ENCODE results near the gene VSX2. TPM values are rescaled to one million over a fixed set of nuclear protein-coding genes. Genes with fewer than 3 reads are reported as not detected.
A peak's percentile ranks its signal among the peaks of the same experiment; 100 is the strongest.

Gene VSX2
- total and polyA plus RNA-seq, 4 donors: not detected

DNA sequence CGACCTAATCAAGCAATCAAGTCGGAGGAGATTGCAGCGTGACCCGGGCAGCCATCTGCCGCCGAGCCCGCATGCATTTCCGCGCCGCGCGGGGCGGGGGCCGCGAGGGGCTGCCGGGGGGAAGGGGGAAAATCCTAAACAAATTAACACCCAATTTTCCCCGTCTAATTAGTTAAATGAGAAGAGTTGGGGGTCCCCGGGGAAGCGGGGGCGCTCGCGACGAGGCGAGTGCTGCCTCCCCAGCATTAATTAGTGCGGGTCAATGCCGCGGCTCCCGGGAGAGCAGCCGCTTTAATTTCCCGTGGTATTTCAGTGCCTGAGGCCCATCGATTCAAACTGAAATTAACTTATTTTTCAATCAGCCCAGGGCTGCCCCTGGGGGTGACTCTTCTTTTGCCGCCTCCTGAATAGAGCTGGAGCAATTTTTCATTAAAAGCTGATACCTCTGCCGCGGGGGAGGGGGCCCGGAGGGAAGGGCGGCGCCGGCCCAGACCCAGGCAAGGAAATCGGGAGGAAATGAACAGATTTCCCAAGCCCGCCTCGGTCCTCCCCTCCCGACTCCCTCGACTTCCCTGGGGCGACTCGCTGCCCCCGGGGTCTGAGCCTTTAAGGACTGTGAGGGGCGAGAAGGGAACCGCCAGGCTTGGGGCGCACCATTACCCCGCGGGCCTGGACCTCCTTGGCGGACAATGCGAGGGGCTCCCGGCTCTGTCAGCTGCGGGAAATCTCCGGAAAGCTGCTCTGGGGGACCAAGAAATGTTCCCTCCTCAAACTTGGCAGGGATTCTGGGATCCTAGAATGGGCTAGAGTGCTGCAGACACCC lies 18.9 kb downstream of the VSX2 start:
- DNase-seq (no peak), ATAC-seq (ENCODE audit: insufficient read depth, low FRiP score) (no peak)
- H3K27ac ChIP-seq (ENCODE audit: low read depth in 1 of 2, low read length in 1 of 2): no peak overlapping the region
- no peak overlapping the region for H3K9ac ChIP-seq (ENCODE audit: insufficient read depth in 1 of 2, low read length in 2 of 2)
- peak overlapping the region; percentile 26 for H3K4me3 ChIP-seq
- H3K27me3 ChIP-seq (ENCODE audit: control insufficient read depth in 3 of 3, insufficient read depth in 3 of 3, low read length in 2 of 3): peaks cover 0 to 9% (median 0%) of the 10 kb centered on the region in 3 donors
- H3K4me1 ChIP-seq (ENCODE audit: control insufficient read depth in 5 of 5, insufficient read depth in 5 of 5, low read length in 5 of 5): peaks cover 0 to 7% (median 0%) of the 10 kb centered on the region in 5 donors
- no peaks in the 10 kb centered on the region for H3K9me3 ChIP-seq (ENCODE audit: control insufficient read depth in 4 of 4, insufficient read depth in 3 of 4, low read length in 3 of 4)
- WGBS, 2 donors: 6% methylated on average over 55 to 56 of the region's 56 CpGs
- no peaks in the 10 kb centered on the region for H3K36me3 ChIP-seq (ENCODE audit: control insufficient read depth in 4 of 4, insufficient read depth in 4 of 4, low read length in 4 of 4)
- TF ChIP-seq, protein P1, sequence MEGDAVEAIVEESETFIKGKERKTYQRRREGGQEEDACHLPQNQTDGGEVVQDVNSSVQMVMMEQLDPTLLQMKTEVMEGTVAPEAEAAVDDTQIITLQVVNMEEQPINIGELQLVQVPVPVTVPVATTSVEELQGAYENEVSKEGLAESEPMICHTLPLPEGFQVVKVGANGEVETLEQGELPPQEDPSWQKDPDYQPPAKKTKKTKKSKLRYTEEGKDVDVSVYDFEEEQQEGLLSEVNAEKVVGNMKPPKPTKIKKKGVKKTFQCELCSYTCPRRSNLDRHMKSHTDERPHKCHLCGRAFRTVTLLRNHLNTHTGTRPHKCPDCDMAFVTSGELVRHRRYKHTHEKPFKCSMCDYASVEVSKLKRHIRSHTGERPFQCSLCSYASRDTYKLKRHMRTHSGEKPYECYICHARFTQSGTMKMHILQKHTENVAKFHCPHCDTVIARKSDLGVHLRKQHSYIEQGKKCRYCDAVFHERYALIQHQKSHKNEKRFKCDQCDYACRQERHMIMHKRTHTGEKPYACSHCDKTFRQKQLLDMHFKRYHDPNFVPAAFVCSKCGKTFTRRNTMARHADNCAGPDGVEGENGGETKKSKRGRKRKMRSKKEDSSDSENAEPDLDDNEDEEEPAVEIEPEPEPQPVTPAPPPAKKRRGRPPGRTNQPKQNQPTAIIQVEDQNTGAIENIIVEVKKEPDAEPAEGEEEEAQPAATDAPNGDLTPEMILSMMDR (IDR thresholded peaks at IDR 0.05; ENCODE audit: control extremely low read depth, extremely low read depth): no peak

- Histone ChIP-seq H3K9ac (ENCODE audit: insufficient read depth in 1 of 2, low read length in 2 of 2) (no peak overlapping the region), H3K27me3 (ENCODE audit: control insufficient read depth in 3 of 3, insufficient read depth in 3 of 3, low read length in 2 of 3) (peaks cover 0 to 9% (median 0%) of the 10 kb centered on the region in 3 donors), H3K27ac (ENCODE audit: low read depth in 1 of 2, low read length in 1 of 2) (no peak overlapping the region), H3K4me1 (ENCODE audit: control insufficient read depth in 5 of 5, insufficient read depth in 5 of 5, low read length in 5 of 5) (peaks cover 0 to 7% (median 0%) of the 10 kb centered on the region in 5 donors), H3K36me3 (ENCODE audit: control insufficient read depth in 4 of 4, insufficient read depth in 4 of 4, low read length in 4 of 4) (no peaks in the 10 kb centered on the region), H3K4me3 (no peak overlapping the region), H3K9me3 (ENCODE audit: control insufficient read depth in 4 of 4, insufficient read depth in 3 of 4, low read length in 3 of 4) (no peaks in the 10 kb centered on the region)
- WGBS, 2 donors: 79 to 84% methylated on average over 3 of the region's 3 CpGs
- ATAC-seq (ENCODE audit: insufficient read depth, low FRiP score): no peak
- TF ChIP-seq, protein P1 (IDR thresholded peaks at IDR 0.05; ENCODE audit: control extremely low read depth, extremely low read depth): no peak
- no peak for DNase-seq
These were observed 19.5 kb downstream of the VSX2 start for GRCh38 chr14:74258764-74259035.

DNA sequence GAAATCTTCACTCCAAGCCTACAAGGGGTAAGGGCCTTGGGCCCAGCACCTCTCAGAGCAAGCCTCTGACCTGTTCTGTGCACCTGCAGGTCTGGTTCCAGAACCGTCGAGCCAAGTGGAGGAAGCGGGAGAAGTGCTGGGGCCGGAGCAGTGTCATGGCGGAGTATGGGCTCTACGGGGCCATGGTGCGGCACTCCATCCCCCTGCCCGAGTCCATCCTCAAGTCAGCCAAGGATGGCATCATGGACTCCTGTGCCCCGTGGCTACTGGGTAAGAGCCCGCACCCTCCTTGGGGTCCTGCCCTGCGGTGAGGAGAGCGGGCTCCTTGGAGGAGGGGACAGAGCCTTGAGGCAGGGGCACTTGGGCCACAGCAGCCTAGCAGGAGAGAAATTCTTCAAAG lies 20.3 kb downstream of the VSX2 start:
- H3K27ac ChIP-seq (ENCODE audit: low read depth in 1 of 2, low read length in 1 of 2): no peak overlapping the region
- peaks cover 0 to 9% (median 0%) of the 10 kb centered on the region in 3 donors for H3K27me3 ChIP-seq (ENCODE audit: control insufficient read depth in 3 of 3, insufficient read depth in 3 of 3, low read length in 2 of 3)
- 95 to 97% methylated on average over 12 of the region's 12 CpGs for WGBS, 2 donors
- H3K9me3 ChIP-seq (ENCODE audit: control insufficient read depth in 4 of 4, insufficient read depth in 3 of 4, low read length in 3 of 4): no peaks in the 10 kb centered on the region
- DNase-seq: no peak
- no peak overlapping the region for H3K9ac ChIP-seq (ENCODE audit: insufficient read depth in 1 of 2, low read length in 2 of 2)
- TF ChIP-seq, protein P1 (IDR thresholded peaks at IDR 0.05; ENCODE audit: control extremely low read depth, extremely low read depth): no peak
- no peak overlapping the region for H3K4me3 ChIP-seq
- H3K36me3 ChIP-seq (ENCODE audit: control insufficient read depth in 4 of 4, insufficient read depth in 4 of 4, low read length in 4 of 4): no peaks in the 10 kb centered on the region
- no peak for ATAC-seq (ENCODE audit: insufficient read depth, low FRiP score)
- H3K4me1 ChIP-seq (ENCODE audit: control insufficient read depth in 5 of 5, insufficient read depth in 5 of 5, low read length in 5 of 5): peaks cover 0 to 7% (median 0%) of the 10 kb centered on the region in 5 donors

Data from lung (tissue), 12 donors.